ENCODE results near the gene MZB1.
"Not testable (repeated sequence)": the region's sequence is repeated elsewhere in the genome, so short reads cannot be mapped to it uniquely, and the experiment has no call there.

MZB1 gene

DNA sequence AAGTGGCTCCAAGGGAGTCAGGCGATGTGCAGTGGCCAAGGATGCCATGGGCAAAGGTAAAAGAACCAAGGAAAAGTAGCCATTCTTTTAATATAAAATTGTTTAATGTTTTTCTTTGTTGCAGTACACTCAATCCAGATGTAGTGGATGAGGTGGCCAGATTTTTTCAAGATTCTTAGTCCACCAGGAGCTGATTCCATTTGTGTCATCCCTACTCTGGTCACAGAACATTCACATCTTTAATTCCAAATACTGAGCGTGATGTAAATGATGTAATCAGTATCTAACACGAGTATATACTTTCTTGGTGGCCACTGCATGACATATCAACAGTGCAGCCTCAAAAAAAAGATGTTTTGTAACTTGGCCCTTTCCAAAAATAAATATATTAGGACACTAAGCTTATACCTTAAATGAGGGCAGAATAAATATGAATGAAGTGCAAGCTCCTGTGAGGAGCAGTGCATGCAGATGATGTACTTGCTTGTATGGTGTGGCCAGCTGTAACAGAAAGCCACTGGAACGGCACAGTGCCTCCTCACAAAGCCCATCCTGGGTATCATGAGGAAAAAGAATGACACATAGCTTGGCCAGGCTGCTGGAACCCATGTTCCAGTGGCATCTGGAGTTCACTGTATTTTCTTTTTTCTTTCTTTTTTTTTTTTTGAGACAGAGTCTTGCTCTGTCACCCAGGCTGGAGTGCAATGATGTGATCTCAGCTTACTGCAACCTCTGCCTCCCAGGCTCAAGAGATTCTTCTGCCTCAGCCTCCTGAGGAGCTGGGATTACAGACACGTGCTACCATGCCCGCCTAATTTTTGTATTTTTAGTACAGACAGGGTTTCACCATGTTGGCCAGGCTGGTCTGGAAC is 20.6 kb upstream of the MZB1 start:
- no peak for DNase-seq

DNA sequence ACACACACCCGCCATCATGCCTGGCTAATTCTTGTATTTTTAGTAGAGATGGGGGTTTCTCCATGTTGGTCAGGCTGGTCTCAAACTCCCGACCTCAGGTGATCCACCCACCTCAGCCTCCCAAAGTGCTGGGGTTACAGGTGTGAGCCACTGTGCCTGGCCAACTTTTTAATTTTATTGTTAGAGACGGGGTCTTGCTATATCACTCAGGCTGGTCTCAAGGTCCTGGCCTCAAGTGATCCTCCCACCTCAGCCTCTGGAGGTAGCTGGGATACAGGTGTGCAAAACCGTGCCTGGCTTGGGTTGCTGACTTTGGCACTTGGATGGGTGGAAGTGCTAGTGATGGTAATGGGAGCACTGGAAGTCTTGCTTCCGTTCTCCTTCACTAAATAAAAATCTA is 19.4 kb upstream of the MZB1 start:
- not testable (repeated sequence) for DNase-seq

DNA sequence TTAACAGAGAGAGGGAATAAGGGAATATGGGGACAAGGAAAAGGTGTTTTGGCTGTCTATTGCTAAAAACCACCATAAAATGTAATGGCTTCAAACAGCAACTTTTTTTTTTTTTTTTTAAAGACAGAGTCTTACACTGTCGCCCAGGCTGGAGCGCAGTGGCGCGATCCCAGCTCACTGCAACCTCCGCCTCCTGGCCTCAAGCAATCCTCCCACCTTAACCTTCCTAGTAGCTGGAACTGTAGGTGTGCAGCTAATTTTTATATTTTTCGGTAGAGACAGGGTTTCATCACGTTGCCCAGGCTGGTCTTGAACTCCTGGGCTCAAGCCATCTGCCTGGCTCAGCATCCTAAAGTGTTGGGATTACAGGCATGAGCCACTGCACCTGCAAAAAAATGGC is 18.5 kb upstream of the MZB1 start:
- DNase-seq: no peak

DNA sequence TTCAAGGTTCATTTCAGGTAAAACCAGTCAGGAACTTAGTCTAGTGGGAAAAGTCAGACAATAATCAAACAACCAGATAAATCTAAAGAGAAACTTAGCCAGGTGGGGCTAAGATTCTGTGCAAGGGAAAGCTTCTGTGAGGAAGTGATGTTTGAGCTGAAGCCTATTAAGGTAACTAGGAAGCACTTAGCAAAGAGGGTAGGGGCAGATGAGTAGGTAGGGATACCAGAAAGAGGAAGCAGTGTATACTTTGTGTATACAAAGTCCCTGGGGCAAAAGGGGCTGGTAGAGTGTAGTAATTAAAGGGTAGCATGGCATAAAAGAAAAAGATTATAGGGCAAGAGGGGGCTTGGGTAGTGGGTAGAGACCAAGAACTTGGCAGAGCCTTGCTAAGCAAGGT is 17.8 kb upstream of the MZB1 start:
- DNase-seq: no peak

DNA sequence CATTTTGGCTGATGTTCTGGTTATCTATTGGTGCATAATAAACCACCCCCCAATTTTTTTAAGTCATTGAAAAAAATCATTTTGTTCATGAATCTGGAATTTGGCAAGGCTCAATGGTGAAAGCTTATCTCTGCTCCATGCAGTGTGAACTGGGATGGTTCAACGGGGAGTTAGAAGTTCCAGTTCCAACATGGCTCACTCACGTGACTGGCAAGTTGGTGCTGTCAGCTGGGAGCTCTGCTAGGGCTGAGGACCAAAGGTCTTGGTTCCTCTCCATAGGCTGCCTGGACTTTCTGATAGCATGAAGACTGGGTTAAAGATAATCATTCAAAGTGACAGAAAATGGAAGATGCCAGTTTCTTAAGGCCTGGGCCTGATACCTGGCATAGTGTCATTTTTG is 17.2 kb upstream of the MZB1 start:
- DNase-seq: no peak

DNA sequence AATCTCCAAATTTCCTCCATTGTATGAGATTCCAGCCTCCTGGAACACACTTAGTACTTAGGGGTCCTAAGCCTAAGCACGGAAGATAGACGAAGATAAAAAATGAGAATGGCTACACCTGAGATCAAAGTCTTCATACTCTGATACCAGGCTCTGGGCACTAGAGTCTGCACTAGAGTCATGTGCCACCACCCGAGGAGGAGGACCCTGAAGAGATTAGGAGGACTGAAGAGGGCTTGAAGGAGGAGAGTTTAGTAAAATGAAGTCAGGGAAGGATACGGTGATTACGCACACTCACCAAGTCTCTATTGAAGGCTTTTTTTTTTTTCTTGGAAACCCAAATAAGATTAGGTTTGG is 14.7 kb upstream of the MZB1 start:
- no peak for DNase-seq

DNA sequence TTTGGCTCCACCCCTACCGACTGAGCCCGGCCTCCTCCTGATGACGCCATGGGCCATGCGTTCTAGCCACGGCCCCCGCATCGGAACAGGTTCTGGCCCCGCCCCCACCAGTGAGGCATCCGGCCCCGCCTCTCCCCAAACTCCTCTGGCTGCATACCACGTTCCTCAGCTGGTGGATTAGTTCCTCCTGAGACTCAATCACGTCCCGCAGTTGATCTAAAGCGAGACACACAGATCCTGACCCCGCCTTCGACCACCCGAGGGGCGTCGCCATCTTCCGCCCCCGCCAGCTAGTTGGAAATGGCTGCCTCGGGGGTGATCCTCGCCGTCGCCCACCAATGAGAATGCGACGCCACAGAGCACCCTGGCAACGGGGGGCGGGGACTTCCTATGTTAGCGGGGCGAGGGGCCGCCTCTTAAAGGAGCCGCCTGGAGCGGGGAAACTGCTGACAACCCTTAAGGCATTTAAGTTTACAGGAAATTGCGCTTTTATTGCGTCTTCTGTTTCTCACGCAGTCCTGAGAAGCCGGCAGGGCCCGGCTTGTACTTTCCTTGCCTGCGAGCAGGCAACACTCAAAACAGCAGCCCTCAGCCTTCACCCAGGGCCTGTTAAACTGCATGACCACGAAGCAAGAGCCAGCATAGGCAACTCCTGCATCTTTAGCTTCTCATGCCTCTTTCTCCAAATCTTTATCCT is 14.2 kb upstream of the MZB1 start, which contains the start of gene SPATA24:
Gene SPATA24 (minus strand): TSS at position 303 of the 697 bp plus-strand sequence. CDS start 29 bp downstream, at position 274.
- peak; percentile 87 for DNase-seq

DNA sequence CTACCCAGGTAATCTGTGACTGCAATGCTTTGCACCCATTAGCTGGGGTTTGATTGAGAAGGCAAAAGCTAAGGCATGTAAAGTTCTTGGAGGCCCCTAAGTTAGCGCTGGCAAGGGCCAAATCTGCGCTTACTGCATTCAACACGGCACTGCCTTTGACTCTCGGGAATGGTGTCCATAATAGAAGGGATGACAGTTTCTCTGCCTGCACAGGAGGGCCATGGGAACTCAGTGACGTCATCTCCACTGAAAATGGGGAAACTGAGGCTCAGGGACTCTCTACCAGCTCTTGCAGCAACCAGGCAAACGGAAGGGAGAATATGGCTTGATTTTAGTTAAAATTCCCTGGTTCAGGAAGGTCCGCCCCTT is 13.7 kb upstream of the MZB1 start:
- no peak for DNase-seq

DNA sequence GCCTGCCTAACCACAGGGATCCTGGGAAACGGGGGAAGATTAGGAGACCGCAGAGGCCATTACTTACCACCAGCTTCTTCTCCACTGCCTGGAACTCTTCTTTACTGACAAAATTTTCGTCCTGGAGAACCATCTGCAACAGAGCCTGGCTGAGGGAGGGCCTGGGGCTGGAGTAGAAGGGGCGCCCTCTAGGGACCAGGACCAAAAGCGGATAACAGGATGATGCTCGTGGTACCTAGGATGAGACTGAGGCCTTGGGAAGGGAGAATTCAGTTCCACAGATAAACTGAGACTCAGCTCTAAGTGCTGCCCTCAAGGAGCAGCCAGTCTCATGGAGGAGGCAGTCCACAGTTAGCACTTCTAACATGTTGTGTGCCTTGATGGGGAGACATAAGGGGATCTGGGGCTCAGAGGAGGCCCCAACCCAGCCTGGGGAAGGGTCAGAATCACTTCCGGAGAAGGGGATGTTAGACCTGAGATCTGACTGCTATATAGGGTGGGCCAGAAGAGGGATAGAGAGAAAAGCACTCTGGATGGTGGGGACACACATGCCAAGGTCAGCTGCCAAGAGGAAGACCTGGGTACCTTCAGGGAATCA is 12.9 kb upstream of the MZB1 start:
- peak; percentile 23 for DNase-seq

- no peak for DNase-seq
Observed at GRCh38 chr5:139401546-139401945, 11.8 kb upstream of the MZB1 start.

DNA sequence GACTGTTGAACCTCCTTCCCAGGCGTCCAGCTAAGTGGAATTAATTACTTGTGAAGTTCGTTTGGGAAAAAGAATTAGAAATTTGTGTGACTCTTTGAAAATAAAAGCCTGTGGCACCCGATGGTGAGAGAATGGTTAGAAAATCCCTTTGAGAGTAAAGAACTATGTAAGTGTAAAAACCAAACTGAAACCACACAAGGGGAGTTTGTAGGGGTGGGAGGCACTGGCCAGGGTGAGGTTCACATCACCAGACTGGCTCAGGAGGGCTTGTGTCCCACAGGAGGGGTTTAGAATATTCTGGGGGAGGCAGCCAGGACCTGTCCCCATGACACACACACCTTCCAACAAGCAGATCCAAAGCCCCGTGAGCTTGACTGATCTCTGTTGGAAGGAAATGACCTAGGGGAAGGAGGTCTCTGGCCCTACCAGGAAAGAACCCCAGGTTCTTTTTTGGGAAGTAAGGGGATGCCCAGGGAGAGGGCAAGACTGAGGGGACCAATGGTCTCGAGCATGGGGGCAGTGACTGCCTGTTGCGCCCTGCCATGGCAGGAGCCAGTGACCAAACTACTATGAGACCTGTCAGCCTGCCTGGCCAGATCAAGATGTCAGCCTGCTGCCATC is 9.9 kb upstream of the MZB1 start:
- DNase-seq: no peak

DNA sequence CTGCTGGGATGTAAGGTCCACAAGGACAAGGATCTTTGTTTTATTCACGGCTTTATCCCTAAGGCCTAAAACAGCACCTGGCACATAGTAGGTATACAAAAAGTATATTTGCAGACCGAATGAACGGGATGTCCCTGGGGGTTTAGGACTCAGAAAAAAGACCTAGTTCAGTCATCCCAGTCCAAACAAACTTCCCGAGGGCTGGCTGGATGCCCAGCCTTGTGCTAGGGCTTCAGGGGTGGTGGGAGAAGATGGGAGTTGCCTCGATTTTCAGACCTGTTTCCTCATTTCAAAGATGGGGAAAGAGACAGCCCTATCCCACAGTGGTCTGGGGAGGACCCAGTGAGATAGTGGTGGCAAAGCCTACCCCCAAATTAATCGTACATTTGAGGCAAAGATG is 8.2 kb upstream of the MZB1 start:
- no peak for DNase-seq

DNA sequence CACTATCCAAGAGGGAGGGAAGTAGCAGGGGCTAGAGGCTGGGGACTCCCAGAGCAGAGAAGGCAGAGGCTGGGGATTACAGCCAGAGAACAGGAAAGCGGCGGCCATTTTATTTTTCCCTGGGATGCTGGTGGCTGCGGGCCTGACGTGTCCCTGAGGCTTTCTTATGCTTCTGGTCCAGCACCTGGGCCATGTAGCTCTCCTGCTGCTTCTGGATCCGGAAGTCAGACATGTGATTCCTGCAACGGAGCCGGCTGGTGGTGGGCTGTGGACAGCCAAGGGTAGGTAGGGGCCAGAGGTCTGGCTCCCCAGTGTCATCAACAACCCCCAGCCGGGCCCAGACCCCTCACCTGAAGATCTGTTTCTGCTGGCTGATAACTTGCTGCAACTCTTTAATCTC is 7.0 kb upstream of the MZB1 start:
- no peak for DNase-seq

- DNase-seq: no peak
Observed at GRCh38 chr5:139395844-139396640, 6.3 kb upstream of the MZB1 start.

DNA sequence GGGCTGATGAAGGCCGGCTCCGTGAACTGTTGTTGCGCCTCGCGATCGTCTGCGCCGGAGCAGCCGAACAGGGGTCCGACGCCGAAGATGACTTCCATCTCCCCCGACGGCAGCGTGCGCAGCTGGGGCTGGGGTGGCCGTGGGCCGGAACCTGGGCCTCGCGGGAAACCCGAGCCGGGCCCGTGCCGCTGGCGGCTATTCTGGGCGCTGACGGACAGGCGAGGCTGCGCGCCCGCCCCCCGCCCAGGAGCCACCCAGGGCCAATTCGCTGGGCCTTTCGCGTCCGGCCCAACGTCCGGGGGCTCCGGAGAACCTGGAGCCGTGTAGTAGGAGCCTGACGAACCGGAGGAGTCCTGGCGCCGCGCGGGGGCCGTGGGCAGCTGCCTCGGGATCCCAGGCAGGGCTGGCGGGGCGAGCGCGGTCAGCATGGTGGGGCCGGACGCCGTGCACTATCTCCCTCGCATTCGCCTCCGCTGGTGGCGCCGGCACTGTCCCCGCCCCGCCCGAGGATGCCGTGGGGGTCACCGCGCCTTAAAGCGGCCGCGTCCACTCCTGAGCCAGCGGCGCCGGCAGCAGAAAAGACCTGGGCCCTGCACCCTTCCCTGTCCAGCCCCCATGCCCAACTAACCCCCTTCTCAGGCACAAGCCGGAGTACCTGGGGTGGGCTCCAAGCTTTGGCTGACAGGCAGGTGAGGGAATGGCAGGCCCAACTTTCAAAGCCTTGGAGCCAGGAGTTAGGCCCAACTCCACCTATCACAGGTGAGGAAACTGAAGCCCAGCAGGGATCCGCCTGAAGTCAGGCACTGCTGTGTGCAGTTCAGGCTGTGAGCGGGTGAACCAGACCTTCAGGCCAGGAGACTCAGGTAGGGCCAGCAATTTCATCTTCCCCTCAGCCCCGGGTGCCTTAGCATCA is 5.2 kb upstream of the MZB1 start, which contains the start of gene PROB1:
Gene PROB1 (minus strand): TSS at position 451 of the 913 bp plus-strand sequence. CDS start 23 bp downstream, at position 428.
- no peak for DNase-seq

- DNase-seq: no peak
Observed at GRCh38 chr5:139394123-139394653, 4.5 kb upstream of the MZB1 start.

DNA sequence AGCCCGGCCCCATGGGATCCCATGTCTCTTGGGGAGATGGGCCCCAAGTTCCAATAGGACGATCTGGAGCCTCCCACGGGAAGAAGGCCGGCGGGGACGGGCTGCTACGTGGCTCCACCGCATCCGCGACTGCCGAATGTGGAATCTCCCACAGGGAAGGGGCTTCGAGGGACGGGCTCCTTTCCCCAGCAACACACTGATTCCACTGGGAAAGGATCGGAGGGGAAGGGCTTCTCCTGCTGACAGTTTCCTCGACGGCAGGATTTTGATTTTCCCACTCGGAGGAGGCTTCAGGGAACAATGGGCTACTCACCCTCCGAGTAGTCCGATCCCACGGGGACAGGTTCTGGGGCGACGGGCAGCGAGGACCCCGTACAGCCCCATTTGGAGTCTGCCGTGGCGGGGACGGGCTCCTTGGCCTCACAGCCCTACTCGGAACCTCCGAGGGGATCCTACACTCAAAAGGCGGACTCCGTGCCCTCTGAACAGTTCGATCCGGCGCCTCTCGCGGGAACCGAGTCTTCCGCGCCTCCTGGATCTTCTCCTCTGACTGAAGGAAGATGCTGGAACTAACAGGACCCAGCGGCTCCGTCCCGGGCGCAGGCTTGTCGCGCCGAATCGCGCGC is 3.9 kb upstream of the MZB1 start:
- no peak for DNase-seq

DNA sequence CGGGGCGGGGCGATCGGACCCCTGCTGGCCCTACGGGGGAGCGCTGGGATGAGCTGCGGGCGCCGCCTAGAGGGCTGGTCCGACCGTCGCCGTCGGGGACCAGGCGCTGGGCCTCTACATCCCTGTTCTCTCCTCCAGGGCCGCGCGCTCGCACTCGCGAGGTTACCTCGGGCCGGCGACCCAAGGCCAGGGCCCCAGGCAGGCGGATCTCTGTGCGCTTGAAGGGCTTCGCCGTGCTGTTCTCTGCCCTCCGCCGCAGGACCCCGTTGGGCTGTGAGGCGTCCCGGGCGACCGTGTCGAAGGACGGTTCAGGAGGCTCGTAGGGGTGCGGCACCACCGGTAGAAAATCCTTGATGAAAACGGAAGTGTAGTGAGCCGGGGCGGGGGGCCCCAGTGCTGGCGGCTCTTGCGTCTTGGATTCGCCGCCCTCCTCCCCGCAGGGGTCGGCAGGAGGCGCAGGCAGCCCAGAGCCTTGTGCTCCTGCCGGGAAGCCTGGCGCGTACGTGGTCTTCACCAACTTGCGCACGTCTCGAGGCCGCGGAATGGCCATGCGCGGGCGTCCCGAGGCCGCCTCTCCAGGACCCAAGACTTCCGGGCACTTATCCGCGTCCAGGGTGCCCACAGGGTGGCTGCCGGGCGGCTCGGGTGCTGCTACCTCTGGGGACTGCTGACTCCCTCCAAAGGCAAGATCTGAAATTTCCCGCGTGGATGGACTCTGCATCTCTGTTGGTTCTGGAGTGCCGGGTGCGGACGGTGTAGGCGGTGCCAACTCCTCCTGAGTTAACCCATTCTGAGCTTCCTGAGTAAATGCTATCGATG is 3.2 kb upstream of the MZB1 start:
- no peak for DNase-seq

DNA sequence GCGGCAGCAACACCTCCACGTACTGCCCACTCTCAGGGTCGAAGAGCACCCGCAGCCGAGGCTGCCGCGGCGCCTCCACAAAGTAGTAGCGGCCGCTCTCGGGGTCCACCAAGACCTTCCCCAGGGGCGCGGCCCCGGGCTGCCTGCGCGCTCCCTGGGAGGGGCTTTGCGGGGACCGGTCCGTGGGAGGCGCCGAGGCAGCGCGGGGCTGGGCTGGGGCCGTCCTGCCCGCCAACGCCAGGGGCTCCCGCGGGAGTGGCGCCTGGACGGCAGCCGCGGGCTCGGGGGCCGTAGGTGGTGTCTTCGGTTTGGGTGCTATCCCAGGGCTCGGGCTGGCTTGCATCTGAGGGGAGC is 2.6 kb upstream of the MZB1 start:
- DNase-seq: no peak
